Measurements from ENCODE around the gene RPS6KA4. TPM values are rescaled to one million over a fixed set of nuclear protein-coding genes. Genes with fewer than 3 reads are reported as not detected.

Gene RPS6KA4
- polyA plus RNA-seq, 1 donor (not counting 4 experiments of a cell fraction or from before 2014, with no cell fraction given) = 52.4 TPM

DNA sequence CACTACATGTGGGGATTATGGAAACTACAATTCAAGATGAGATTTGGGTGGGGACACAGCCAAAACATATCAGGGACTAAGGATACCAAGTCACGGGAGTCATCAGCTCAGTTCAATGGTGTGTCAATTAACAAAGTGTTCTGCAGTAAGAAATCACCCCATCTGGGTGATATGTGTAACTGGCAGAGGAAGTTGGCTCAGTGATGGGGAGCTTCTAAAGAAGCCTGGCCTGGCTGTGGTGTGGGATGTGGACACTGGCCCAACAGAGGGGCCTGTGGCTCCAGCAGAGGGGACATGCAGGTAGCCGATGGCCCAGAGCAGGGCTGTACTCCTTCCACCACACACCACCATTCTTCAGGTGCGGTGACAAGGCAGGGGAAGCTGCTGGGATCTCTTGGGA is 31.6 kb downstream of the RPS6KA4 start:
- DNase-seq (ENCODE audit: low read depth, low spot score) (no peak), FAIRE-seq (no peak)
- TF ChIP-seq EZH2 (IDR thresholded peaks at IDR 0.05; ENCODE audit: low read length) = no peak
- TF ChIP-seq, protein P1, sequence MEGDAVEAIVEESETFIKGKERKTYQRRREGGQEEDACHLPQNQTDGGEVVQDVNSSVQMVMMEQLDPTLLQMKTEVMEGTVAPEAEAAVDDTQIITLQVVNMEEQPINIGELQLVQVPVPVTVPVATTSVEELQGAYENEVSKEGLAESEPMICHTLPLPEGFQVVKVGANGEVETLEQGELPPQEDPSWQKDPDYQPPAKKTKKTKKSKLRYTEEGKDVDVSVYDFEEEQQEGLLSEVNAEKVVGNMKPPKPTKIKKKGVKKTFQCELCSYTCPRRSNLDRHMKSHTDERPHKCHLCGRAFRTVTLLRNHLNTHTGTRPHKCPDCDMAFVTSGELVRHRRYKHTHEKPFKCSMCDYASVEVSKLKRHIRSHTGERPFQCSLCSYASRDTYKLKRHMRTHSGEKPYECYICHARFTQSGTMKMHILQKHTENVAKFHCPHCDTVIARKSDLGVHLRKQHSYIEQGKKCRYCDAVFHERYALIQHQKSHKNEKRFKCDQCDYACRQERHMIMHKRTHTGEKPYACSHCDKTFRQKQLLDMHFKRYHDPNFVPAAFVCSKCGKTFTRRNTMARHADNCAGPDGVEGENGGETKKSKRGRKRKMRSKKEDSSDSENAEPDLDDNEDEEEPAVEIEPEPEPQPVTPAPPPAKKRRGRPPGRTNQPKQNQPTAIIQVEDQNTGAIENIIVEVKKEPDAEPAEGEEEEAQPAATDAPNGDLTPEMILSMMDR (optimal IDR thresholded peaks at IDR 0.05 in 1 of 3, IDR thresholded peaks at IDR 0.05 in 1 of 3, conservative IDR thresholded peaks at IDR 0.05 in 1 of 3; ENCODE audit: extremely low read depth in 1 of 3, insufficient read depth in 2 of 3, low read length in 3 of 3) = no peak
- dilution Hi-C loops (cut with MboI; ENCODE audit: extremely low pct_ligation_motif_present, low sequenced_read_pairs) = no loop called here
- Histone ChIP-seq H3K79me2 (ENCODE audit: control insufficient read depth, insufficient read depth, low read length) (no peaks in the 10 kb centered on the region), H3K27ac (ENCODE audit: control insufficient read depth, insufficient read depth, low read length) (no peak overlapping the region), H3K4me2 (ENCODE audit: control insufficient read depth, extremely low read depth, insufficient read depth, low read depth, low read length) (no peak overlapping the region), H3K36me3 (ENCODE audit: control insufficient read depth in 2 of 2, extremely low read depth in 1 of 2, insufficient read depth in 2 of 2, low read length in 2 of 2) (no peaks in the 10 kb centered on the region), H3K4me3 (ENCODE audit: control insufficient read depth in 2 of 3, extremely low read depth in 1 of 3, insufficient read depth in 2 of 3, low read depth in 1 of 3, low read length in 3 of 3) (no peak overlapping the region), H3K9ac (ENCODE audit: control insufficient read depth, extremely low read depth, insufficient read depth, low read length) (no peak overlapping the region), H3K27me3 (ENCODE audit: control insufficient read depth, extremely low read depth, insufficient read depth, low read length) (peaks cover 14% of the 10 kb centered on the region), H4K20me1 (ENCODE audit: control insufficient read depth, extremely low read depth, insufficient read depth, low read length) (no peaks in the 10 kb centered on the region), H3K9me1 (ENCODE audit: control insufficient read depth, extremely low read depth, insufficient read depth, low read length) (no peaks in the 10 kb centered on the region), H2AFZ (ENCODE audit: control insufficient read depth, low read length) (no peak overlapping the region), H3K4me1 (ENCODE audit: control insufficient read depth, extremely low read depth, insufficient read depth, low read length) (no peaks in the 10 kb centered on the region), H3K9me3 (ENCODE audit: control insufficient read depth, low read depth, low read length) (no peaks in the 10 kb centered on the region)

DNA sequence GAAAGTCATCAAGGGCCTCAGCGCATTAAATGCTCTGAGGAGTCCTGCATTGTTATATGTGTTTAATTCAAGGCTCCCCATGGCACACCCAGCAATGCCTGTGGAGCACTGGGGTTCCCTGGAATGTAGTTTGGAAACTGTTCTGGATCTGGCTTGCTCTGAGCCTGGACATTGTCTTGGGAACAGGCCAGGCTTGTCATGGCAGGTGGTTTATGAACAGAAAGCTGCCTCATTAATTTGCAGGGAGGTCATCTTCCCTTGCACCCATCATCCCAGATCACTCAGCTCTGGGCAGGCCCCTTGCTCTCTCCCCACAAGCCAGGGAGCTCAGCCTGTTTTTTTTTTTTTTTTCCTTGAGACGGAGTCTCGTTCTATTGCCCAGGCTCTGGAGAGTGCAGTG is 32.9 kb downstream of the RPS6KA4 start:
- TF ChIP-seq, protein P1 (optimal IDR thresholded peaks at IDR 0.05 in 1 of 3, IDR thresholded peaks at IDR 0.05 in 1 of 3, conservative IDR thresholded peaks at IDR 0.05 in 1 of 3; ENCODE audit: extremely low read depth in 1 of 3, insufficient read depth in 2 of 3, low read length in 3 of 3) = no peak
- no peak for TF ChIP-seq EZH2 (IDR thresholded peaks at IDR 0.05; ENCODE audit: low read length)
- Histone ChIP-seq H3K4me2 (ENCODE audit: control insufficient read depth, extremely low read depth, insufficient read depth, low read depth, low read length) (no peak overlapping the region), H3K27ac (ENCODE audit: control insufficient read depth, insufficient read depth, low read length) (no peak overlapping the region), H3K9me3 (ENCODE audit: control insufficient read depth, low read depth, low read length) (no peaks in the 10 kb centered on the region), H3K9me1 (ENCODE audit: control insufficient read depth, extremely low read depth, insufficient read depth, low read length) (no peaks in the 10 kb centered on the region), H3K27me3 (ENCODE audit: control insufficient read depth, extremely low read depth, insufficient read depth, low read length) (peaks cover 14% of the 10 kb centered on the region), H4K20me1 (ENCODE audit: control insufficient read depth, extremely low read depth, insufficient read depth, low read length) (no peaks in the 10 kb centered on the region), H3K4me3 (ENCODE audit: control insufficient read depth in 2 of 3, extremely low read depth in 1 of 3, insufficient read depth in 2 of 3, low read depth in 1 of 3, low read length in 3 of 3) (no peak overlapping the region), H3K4me1 (ENCODE audit: control insufficient read depth, extremely low read depth, insufficient read depth, low read length) (no peaks in the 10 kb centered on the region), H3K9ac (ENCODE audit: control insufficient read depth, extremely low read depth, insufficient read depth, low read length) (no peak overlapping the region), H3K36me3 (ENCODE audit: control insufficient read depth in 2 of 2, extremely low read depth in 1 of 2, insufficient read depth in 2 of 2, low read length in 2 of 2) (no peaks in the 10 kb centered on the region), H2AFZ (ENCODE audit: control insufficient read depth, low read length) (no peak overlapping the region), H3K79me2 (ENCODE audit: control insufficient read depth, insufficient read depth, low read length) (no peaks in the 10 kb centered on the region)
- FAIRE-seq (no peak), DNase-seq (ENCODE audit: low read depth, low spot score) (no peak)
- dilution Hi-C loops (cut with MboI; ENCODE audit: extremely low pct_ligation_motif_present, low sequenced_read_pairs) = no loop called here
